MCF 10A (cell line): ENCODE measurements around the gene BSND. TPM values are rescaled to one million over a fixed set of nuclear protein-coding genes. Genes with fewer than 3 reads are reported as not detected.
A peak's percentile ranks its signal among the peaks of the same experiment; 100 is the strongest.

ENCODE experiments used
- BruUV-seq: library from RNA; stranded (reverse); fragments of 400-500 nt; replicated peaks from 2 replicates; lab custom pipeline; 2021; lab: Mats Ljungman, UMichigan
- CTCF ChIA-PET: fragments of 300-600 bp; sonication (Branson Sonifier 250); formaldehyde crosslinking; extraction: SDS; loops from one replicate; lab custom pipeline; 2021; ENCODE audit warnings: antibody characterized with exemption, inconsistent platforms; lab: Yijun Ruan, JAX
- POLR2A ChIA-PET: fragments of 300-600, 350-650 bp; sonication (Branson Sonifier 250); formaldehyde crosslinking; extraction: SDS; loops from one replicate; lab custom pipeline; 2020; ENCODE audit warnings: antibody characterized with exemption, inconsistent platforms; lab: Yijun Ruan, JAX
- DNase-seq: peaks from one replicate; pipeline ENCODE4 v3.0.0-alpha.2; 2018; ENCODE audit not compliant: unreplicated experiment
- H3K27ac Mint-ChIP-seq: one replicate; pipeline ENCODE4 v1.8.0; 2022; ENCODE audit warnings: mild to moderate bottlenecking, low read depth, mixed read lengths; ENCODE audit not compliant: unreplicated experiment
- H3K27me3 Mint-ChIP-seq: one replicate; pipeline ENCODE4 v1.8.0; 2022; ENCODE audit warnings: mixed read lengths; ENCODE audit not compliant: insufficient read depth, unreplicated experiment
- H3K36me3 Mint-ChIP-seq: one replicate; pipeline ENCODE4 v1.8.0; 2022; ENCODE audit warnings: mild to moderate bottlenecking, moderate library complexity, mixed read lengths; ENCODE audit not compliant: insufficient read depth, unreplicated experiment
- H3K4me1 Mint-ChIP-seq: one replicate; pipeline ENCODE4 v1.8.0; 2022; ENCODE audit warnings: mixed read lengths; ENCODE audit not compliant: insufficient read depth, unreplicated experiment
- H3K4me3 Mint-ChIP-seq: one replicate; pipeline ENCODE4 v1.8.0; 2022; ENCODE audit warnings: mild to moderate bottlenecking, moderate library complexity, mixed read lengths; ENCODE audit not compliant: unreplicated experiment
- H3K9me3 Mint-ChIP-seq: one replicate; pipeline ENCODE4 v1.8.0; 2022; ENCODE audit warnings: mixed read lengths; ENCODE audit not compliant: unreplicated experiment
- CTCF ChIP-seq: fragments of 200-600 bp; IDR thresholded peaks from one replicate; pipeline ENCODE4 v1.8.0; 2022; ENCODE audit warnings: antibody characterized with exemption, mild to moderate bottlenecking; ENCODE audit not compliant: unreplicated experiment
- intact Hi-C: fragments of 100-400 bp; cut with micrococcal nuclease; formaldehyde crosslinking; loops from 2 replicates; pipeline ENCODE4 v1.14.1; 2022
- total RNA-seq: library from RNA; stranded (reverse); gene quantifications from 2 replicates; pipeline ENCODE4 v1.2.3, GENCODE V29; 2022

The BSND gene
- total RNA-seq, 1 experiment from 2014 or later = not detected

DNA sequence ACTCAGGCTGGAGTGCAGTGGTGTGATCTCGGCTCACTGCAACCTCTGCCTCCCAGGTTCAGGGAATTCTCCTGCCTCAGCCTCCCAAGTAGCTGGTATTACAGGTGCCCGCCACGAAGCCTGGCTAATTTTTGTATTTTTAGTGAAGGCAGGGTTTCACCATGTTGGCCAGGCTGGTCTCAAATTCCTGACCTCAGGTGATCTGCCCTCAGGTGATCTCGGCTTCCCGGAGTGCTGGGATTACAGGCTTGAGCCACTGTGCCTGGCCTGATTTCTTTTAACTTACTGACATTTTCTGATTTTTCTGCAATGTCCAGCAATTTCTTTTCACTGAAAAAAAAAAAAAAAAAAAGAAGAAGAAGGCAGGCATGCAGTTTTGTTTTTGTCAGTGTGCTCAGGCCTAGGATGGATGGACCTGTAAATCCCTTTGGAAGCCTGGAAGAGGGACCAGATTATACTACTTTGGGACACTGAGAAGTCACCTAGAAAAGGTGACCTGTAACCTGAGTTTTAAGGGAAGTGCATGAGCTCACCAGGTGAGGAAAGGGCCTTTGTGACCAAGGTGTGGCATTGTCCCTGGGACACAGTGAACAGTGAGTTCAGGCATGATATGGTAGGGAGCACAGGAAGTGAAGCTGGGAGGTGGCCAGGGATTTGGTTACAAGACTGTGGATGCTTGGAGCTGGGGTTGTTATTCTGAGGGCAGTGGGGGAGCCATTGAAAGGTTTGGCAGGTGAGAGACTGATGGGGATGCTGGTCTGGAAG lies 21.0 kb upstream of the BSND start:
- DNase-seq = no peak
- intact Hi-C loops = no loop called here
- H3K4me3 Mint-ChIP-seq = no peak overlapping the region
- H3K9me3 Mint-ChIP-seq = no peaks in the 10 kb centered on the region
- no peaks in the 10 kb centered on the region for H3K27me3 Mint-ChIP-seq
- no peak for TF ChIP-seq CTCF
- BruUV-seq = no TSS peak
- no peak overlapping the region for H3K27ac Mint-ChIP-seq
- CTCF ChIA-PET = interaction anchor here (0.5 to 4.0 kb wide), 9 partner anchors 10 to 928 kb away, joined by 3 to 23 read pairs (median 4); no protein-coding TSS in a partner anchor
- POLR2A ChIA-PET = interaction anchor here (0.7 to 1.0 kb wide), 3 partner anchors 12 to 27 kb away, joined by 3 to 5 read pairs (median 3); no protein-coding TSS in a partner anchor
- H3K36me3 Mint-ChIP-seq = no peaks in the 10 kb centered on the region
- peaks cover 9% of the 10 kb centered on the region for H3K4me1 Mint-ChIP-seq

GRCh38 chr1:54978528-54979326 lies 20.0 kb upstream of the BSND start:
- BruUV-seq = no TSS peak
- POLR2A ChIA-PET = interaction anchor here (0.7 kb wide), 2 partner anchors 21 to 28 kb away, joined by 3 read pairs; no protein-coding TSS in a partner anchor
- CTCF ChIA-PET = interaction anchor here (0.6 to 4.0 kb wide), 5 partner anchors 13 to 489 kb away, joined by 3 to 23 read pairs (median 9); no protein-coding TSS in a partner anchor
- Mint-ChIP-seq H3K27ac (no peak overlapping the region), H3K36me3 (no peaks in the 10 kb centered on the region), H3K4me1 (no peaks in the 10 kb centered on the region), H3K9me3 (no peaks in the 10 kb centered on the region), H3K27me3 (no peaks in the 10 kb centered on the region), H3K4me3 (no peak overlapping the region)
- no peak for DNase-seq
- intact Hi-C loops = no loop called here
- no peak for TF ChIP-seq CTCF

GRCh38 chr1:54979327-54979891 lies 19.3 kb upstream of the BSND start:
- H3K9me3 Mint-ChIP-seq = no peaks in the 10 kb centered on the region
- intact Hi-C loops = no loop called here
- H3K4me3 Mint-ChIP-seq = peak overlapping the region; percentile 1
- no peaks in the 10 kb centered on the region for H3K27me3 Mint-ChIP-seq
- no peaks in the 10 kb centered on the region for H3K36me3 Mint-ChIP-seq
- TF ChIP-seq CTCF = no peak
- CTCF ChIA-PET = interaction anchor here (2.6 to 4.0 kb wide), 3 partner anchors 17 to 34 kb away, joined by 9 to 23 read pairs (median 17); no protein-coding TSS in a partner anchor
- peak overlapping the region; percentile 10 for H3K27ac Mint-ChIP-seq
- no peaks in the 10 kb centered on the region for H3K4me1 Mint-ChIP-seq
- BruUV-seq = no TSS peak
- POLR2A ChIA-PET = no interaction called here
- no peak for DNase-seq
